ENCODE measurements around the gene PLK5.
"Not testable (repeated sequence)": the region's sequence is repeated elsewhere in the genome, so short reads cannot be mapped to it uniquely, and the experiment has no call there.

PLK5 gene

DNA sequence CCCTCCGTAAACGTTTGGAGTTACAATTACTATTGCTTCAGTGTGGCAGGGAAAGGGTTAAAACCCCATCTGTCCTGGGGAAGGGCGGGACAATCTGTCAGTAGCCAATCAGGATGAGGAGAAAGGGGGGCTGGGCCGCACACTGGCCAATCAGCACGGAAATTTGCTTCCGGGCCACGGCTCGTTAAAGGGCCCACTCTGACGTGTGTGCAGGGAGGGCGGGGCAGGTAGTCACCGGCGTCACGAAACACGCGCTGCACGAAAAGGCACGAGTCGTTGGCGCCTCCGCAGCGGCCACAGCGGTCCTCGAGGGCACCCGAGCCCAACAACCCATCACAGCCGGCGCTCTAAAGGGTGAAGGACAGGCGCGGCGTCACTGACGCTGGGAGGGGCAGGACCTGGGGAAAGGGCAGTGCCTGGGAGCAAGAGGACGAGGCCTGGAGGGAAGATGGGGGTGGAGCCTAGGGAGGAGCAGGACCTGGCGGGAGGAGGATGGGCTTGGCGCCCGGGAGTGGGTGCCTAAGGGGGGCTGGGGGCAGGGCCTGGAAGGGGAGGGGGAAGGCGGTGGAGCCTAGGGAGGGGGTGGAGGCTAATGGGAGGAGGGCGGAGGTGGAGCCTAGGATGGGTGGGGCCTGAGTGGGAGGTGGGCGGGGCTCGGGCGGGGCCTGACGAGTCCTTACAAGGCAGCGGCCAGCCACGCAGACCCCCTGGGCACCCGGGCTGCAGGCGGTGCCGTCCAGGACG is 15.9 kb upstream of the PLK5 start:
- DNase-seq (ENCODE audit: low read depth in 2 of 3, low spot score in 2 of 3) = peak; percentile 64 to 74 (median 66)

DNA sequence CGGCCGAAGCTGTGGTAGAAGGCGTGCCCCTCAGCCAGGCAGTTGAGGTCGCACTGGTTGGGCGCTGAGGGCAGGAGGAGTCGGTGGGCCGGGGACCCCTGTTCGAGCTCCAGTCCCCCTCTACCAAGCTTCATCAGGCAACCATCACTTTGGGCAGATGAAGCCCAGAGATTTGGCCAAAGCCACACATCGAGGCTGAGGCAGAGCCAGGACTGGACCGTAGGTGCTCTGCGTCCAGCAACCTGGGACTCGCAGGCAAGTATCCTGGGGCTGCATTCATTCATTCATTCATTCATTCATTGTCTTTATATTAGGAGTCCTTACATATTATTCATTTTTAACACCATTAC is 15.4 kb upstream of the PLK5 start:
- DNase-seq (ENCODE audit: low read depth in 2 of 3, low spot score in 2 of 3) = no peak

- no peak for DNase-seq (ENCODE audit: low read depth in 2 of 3, low spot score in 2 of 3)
Observed at GRCh38 chr19:1509602-1510441, 14.1 kb upstream of the PLK5 start.

DNA sequence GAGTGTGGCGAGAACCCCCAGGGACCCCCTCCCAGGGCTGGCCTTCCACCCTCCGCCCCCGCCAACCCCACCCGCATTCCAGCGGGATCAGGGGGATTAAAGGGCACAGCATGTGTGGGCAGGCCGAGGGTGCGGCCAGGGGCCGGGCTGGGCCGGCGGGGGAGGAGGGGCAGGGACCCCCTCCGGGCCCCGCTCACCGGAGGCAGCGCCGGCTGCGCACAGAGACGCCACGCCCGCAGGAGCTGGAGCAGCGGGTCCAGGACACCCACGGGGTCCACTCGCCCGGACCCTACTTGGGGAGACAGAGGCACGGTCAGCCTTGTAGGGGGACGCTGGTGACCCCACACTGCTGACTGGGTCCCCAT is 13.5 kb upstream of the PLK5 start:
- no peak for DNase-seq (ENCODE audit: low read depth in 2 of 3, low spot score in 2 of 3)

GRCh38 chr19:1510807-1511206 is 13.1 kb upstream of the PLK5 start:
- DNase-seq (ENCODE audit: low read depth in 2 of 3, low spot score in 2 of 3) = no peak

DNA sequence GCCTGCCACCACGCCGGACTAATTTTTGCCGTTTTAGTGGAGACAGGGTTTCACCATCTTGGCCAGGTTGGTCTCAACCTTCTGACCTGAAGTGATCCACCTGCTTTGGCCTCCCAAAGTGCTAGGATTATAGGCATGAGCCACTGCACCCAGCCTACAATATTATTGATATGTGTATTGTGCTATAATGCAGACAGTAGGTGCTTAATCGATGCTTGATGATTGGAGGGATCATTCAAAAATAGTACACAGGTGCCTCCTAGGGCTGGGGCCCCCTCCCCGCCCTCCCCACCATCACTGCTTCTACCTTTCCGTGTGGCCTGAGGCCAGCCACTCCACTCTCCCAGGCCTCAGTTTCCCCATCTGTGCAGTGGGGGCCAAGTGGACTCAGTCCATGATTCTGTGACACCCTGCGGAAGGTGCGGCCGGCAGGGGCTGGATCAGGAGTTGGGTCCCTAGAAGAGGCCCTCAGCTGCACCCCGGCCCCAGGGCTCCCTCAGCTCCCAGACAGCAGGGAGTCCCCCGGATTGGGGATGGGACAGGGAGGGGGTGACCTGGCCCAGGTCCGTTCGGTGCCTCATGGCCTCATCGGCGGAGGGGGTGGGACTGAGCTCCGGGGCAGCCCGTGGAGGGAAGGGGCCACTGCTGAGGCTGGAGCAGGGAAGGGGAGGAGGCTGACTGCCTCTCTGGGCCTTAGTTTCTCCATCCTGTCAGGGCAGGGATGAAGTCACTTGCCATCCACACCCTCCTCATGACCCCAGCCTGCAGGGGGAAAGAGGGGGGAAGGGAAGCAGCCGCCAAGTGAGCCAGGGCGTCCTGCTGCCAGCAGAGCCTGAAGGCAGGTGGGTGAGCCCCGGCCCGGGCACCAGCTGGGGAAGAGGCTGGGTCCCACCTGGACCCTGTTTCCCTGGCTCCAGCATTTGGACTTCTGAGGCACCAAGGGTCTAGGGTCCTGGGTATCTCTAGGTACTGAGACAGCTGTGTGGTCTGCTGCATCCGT is 12.3 kb upstream of the PLK5 start:
- no peak for DNase-seq (ENCODE audit: low read depth in 2 of 3, low spot score in 2 of 3)

- DNase-seq (ENCODE audit: low read depth in 2 of 3, low spot score in 2 of 3) = peak in 2 of 3 experiments; percentile 48 to 57
Observed at GRCh38 chr19:1512671-1513498, 11.0 kb upstream of the PLK5 start, which contains the start of gene ADAMTSL5. Gene ADAMTSL5 (minus strand): TSS chr19:1513019. CDS start chr19:1510943, 2,076 bp downstream.

DNA sequence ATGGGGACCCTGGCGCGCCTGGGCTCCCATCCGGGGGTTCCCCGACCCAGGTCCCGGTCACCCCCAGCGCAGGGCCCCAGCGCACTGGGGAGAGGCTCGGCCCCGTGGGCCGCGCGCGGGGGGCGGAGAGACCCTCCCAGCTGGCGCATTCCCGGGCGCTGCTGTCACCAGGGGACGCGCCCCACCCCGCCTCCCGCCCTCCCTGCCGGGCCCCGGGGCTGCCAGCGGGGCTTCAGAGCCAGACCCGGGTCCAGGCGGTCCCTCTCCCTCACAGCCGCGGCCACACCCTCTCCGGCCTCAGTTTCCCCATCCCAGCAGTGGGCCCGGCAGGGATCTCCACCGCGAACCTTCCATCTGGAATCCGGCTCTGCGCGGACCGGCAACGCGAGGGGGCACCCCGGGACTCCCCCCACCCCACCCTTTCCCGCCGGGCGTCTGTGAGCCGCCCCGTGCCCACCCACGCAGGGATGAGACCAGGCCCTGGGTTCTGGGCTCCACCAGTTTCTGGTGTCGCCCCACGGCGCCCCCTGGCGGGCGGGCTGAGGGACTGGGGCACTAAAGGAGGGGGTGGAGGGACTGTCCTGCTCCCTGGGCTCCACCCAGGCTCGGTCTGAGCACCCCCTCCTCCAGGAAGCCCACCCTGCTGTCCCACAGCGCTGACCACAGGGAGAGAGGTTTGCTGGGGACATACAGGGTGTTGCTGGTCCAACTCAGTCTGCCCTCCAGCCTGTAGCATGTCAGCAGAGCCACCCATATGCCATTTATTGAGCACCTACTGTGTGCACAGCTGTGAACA is 10.2 kb upstream of the PLK5 start:
- DNase-seq (ENCODE audit: low read depth in 2 of 3, low spot score in 2 of 3) = peak in 2 of 3 experiments; percentile 48 to 56

GRCh38 chr19:1514295-1514661 is 9.6 kb upstream of the PLK5 start:
- DNase-seq (ENCODE audit: low read depth in 2 of 3, low spot score in 2 of 3) = no peak

GRCh38 chr19:1514986-1515721 is 8.7 kb upstream of the PLK5 start:
- DNase-seq (ENCODE audit: low read depth in 2 of 3, low spot score in 2 of 3) = no peak

DNA sequence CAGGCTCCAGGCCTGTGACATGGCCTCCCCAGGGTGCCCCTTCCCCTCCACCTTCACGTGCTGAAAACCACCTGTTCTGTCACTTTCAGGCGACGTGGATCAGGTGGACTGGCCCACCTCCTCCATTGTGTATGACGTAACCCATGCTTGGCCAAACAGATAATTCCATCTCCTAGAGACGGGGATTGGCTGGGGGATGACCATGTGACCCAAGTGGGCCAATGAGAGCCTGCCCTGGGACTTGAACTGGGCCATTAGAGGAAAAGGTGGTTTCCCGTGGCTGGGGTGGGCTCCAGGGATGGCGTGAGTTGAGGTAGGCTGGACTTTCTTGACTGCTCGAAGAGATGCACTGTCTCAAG is 7.5 kb upstream of the PLK5 start:
- DNase-seq (ENCODE audit: low read depth in 2 of 3, low spot score in 2 of 3) = no peak

GRCh38 chr19:1518471-1518870 is 5.4 kb upstream of the PLK5 start:
- DNase-seq (ENCODE audit: low read depth in 2 of 3, low spot score in 2 of 3) = no peak

GRCh38 chr19:1519802-1520201 is 4.1 kb upstream of the PLK5 start:
- DNase-seq (ENCODE audit: low read depth in 2 of 3, low spot score in 2 of 3) = not testable (repeated sequence)

DNA sequence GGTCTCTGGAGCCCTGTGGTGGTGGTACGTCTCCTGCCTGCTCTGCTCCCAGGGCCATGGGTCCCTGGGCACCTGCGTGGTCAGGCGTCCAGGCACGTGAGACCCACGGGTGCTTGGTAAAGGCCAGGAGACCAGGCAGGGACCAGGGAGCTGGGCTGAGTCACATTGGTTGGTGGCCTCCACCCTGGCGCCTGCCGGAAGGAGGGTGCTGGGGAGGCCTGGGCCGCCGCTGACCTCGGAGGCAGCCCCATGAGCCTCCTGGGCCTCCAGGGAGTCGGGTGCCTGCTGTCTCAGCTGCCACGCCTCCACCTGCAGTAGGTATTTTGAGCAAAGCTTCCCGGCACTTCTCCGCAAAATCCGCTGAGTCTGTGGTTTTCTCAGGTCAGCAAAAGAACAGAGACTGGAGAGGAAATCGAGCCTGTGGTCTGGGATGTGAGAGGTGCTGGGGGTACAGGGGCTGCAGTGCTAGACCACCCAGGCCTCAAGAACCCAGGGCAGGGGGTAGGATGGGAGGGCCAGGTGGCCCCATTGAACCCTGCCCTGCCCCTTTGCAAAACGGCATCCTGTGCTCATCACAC is 3.6 kb upstream of the PLK5 start:
- DNase-seq (ENCODE audit: low read depth in 2 of 3, low spot score in 2 of 3) = no peak

GRCh38 chr19:1521636-1522035 is 2.2 kb upstream of the PLK5 start:
- no peak for DNase-seq (ENCODE audit: low read depth in 2 of 3, low spot score in 2 of 3)

GRCh38 chr19:1522061-1522460 is 1.8 kb upstream of the PLK5 start:
- DNase-seq (ENCODE audit: low read depth in 2 of 3, low spot score in 2 of 3) = no peak

GRCh38 chr19:1522838-1523237 is 1.0 kb upstream of the PLK5 start:
- no peak for DNase-seq (ENCODE audit: low read depth in 2 of 3, low spot score in 2 of 3)

- DNase-seq (ENCODE audit: low read depth in 2 of 3, low spot score in 2 of 3) = no peak
Observed at GRCh38 chr19:1524287-1524971, 552 bp downstream of the PLK5 start.

Data from activated CD8-positive, alpha-beta memory T cell treated with anti-CD3 and anti-CD28 coated beads for 48 hours (primary cell).